Keratinocyte (primary cell): ENCODE data around the gene TCF20. TPM values are rescaled to one million over a fixed set of nuclear protein-coding genes. Genes with fewer than 3 reads are reported as not detected.

Experiments
- DNase-seq: peaks from one replicate; pipeline ENCODE4 v3.0.0-alpha.2; 2011; ENCODE audit warnings: low read depth, missing footprints, low spot score
- FAIRE-seq: peaks from 2 replicates; lab custom pipeline; 2011; peaks lifted over from hg19 to GRCh38; lab: Jason Lieb, UNC
- H2AFZ ChIP-seq: 2 replicates; pipeline ENCODE4 v1.6.0; 2012; ENCODE audit warnings: low read length, control low read depth, inconsistent platforms; ENCODE audit not compliant: control insufficient read depth
- H3K27ac ChIP-seq: 2 replicates; pipeline ENCODE4 v1.5.1; 2011; ENCODE audit warnings: low read length; ENCODE audit not compliant: control insufficient read depth, insufficient read depth
- H3K27me3 ChIP-seq: 3 replicates; pipeline ENCODE4 v1.6.0; 2011; ENCODE audit warnings: low read length; ENCODE audit not compliant: control insufficient read depth, insufficient read depth; ENCODE audit errors: extremely low read depth
- H3K36me3 ChIP-seq, 2 experiments: 2 replicates in 1 of 2; 3 replicates in 1 of 2; pipeline ENCODE4 v1.5.1; 2011; ENCODE audit warnings: low read length in 2 of 2, mild to moderate bottlenecking in 1 of 2; ENCODE audit not compliant: control insufficient read depth in 2 of 2, insufficient read depth in 2 of 2; ENCODE audit errors: extremely low read depth in 1 of 2
- H3K4me1 ChIP-seq: 3 replicates; pipeline ENCODE4 v1.5.1; 2011; ENCODE audit warnings: low read length; ENCODE audit not compliant: control insufficient read depth, insufficient read depth; ENCODE audit errors: extremely low read depth
- H3K4me2 ChIP-seq: 3 replicates; pipeline ENCODE4 v1.6.0; 2011; ENCODE audit warnings: low read depth, low read length; ENCODE audit not compliant: control insufficient read depth, insufficient read depth; ENCODE audit errors: extremely low read depth
- H3K4me3 ChIP-seq, 3 experiments: fragments of 200-600 bp in 1 of 3; sonication (generic) in 1 of 3; 2 replicates in 2 of 3; 3 replicates in 1 of 3; pipeline ENCODE4 v1.5.1; 2011 to 2016; ENCODE audit warnings: low read length in 3 of 3, mild to moderate bottlenecking in 3 of 3, control low read depth in 2 of 3, inconsistent platforms in 1 of 3, low read depth in 1 of 3, mixed read lengths in 1 of 3, mixed run types in 1 of 3, moderate library complexity in 1 of 3; ENCODE audit not compliant: control insufficient read depth in 2 of 3, insufficient read depth in 2 of 3; ENCODE audit errors: extremely low read depth in 1 of 3
- H3K79me2 ChIP-seq: 2 replicates; pipeline ENCODE4 v1.6.0; 2012; ENCODE audit warnings: low read length; ENCODE audit not compliant: control insufficient read depth, insufficient read depth
- H3K9ac ChIP-seq: 3 replicates; pipeline ENCODE4 v1.6.0; 2011; ENCODE audit warnings: low read length; ENCODE audit not compliant: control insufficient read depth, insufficient read depth; ENCODE audit errors: extremely low read depth
- H3K9me1 ChIP-seq: 3 replicates; pipeline ENCODE4 v1.6.0; 2011; ENCODE audit warnings: low read length; ENCODE audit not compliant: control insufficient read depth, insufficient read depth; ENCODE audit errors: extremely low read depth
- H3K9me3 ChIP-seq: 2 replicates; pipeline ENCODE4 v1.5.1; 2012; ENCODE audit warnings: low read depth, low read length; ENCODE audit not compliant: control insufficient read depth
- H4K20me1 ChIP-seq: 3 replicates; pipeline ENCODE4 v1.6.0; 2011; ENCODE audit warnings: low read length; ENCODE audit not compliant: control insufficient read depth, insufficient read depth; ENCODE audit errors: extremely low read depth
- EZH2 ChIP-seq: IDR thresholded peaks from one replicate; pipeline ENCODE4 v1.6.1; 2012; ENCODE audit warnings: inconsistent platforms, mild to moderate bottlenecking, low read length, moderate library complexity
- dilution Hi-C: fragments of 300-500 bp; cut with MboI; formaldehyde crosslinking; loops from one replicate; pipeline ENCODE4 v1.7.0; 2020; ENCODE audit warnings: low sequenced_read_pairs; ENCODE audit not compliant: extremely low pct_ligation_motif_present
- polyA plus RNA-seq, 5 experiments: library from polyadenylated mRNA; depleted of rRNA in 3 of 5; stranded (reverse) in 3 of 5; stranded (forward) in 1 of 5; unstranded in 1 of 5; fragments of >200 nt; gene quantifications; 1 replicate in 1 of 5; 2 replicates in 3 of 5; 3 replicates in 1 of 5; pipeline versions ENCODE4 v1.2.1 to v1.2.3, GENCODE V29; 2011 to 2012; ENCODE audit warnings: missing spikeins in 2 of 5, low read depth in 1 of 5, low replicate concordance in 1 of 5
- TF ChIP-seq, protein P1 (sequence below), 3 experiments: IDR thresholded peaks in 1 of 3; conservative IDR thresholded peaks in 1 of 3; optimal IDR thresholded peaks in 1 of 3; 2 replicates in 2 of 3; 3 replicates in 1 of 3; pipeline versions ENCODE3 to v1.5.1; 2011; ENCODE audit warnings: low read length in 3 of 3, mild to moderate bottlenecking in 3 of 3, moderate library complexity in 2 of 3, control low read depth in 1 of 3, inconsistent platforms in 1 of 3; ENCODE audit not compliant: insufficient read depth in 2 of 3; ENCODE audit errors: extremely low read depth in 1 of 3

The TCF20 gene
- polyA plus RNA-seq, 1 donor (not counting 4 experiments of a cell fraction or from before 2014, with no cell fraction given), result 23.9 TPM

DNA sequence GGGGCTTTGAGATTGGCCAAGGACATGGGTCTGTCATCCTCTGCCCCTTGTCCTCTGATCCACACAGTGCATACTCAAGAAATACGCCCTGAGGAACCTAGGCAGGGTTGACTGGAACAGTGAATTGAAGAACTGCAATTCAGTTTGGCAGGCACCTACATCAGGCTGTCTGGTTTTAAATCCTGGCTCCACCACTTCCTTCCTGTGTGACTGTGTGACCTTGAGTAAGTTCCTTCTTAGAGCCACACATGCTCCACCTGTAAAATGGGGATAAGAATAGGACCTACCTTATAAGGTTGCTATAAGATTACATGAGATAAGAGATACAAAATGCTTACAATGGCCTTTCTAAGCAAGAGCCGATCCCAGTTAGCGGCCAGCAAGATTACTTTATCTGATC, 15.8 kb upstream of the TCF20 start:
- peaks cover 19% of the 10 kb centered on the region for H3K27me3 ChIP-seq

DNA sequence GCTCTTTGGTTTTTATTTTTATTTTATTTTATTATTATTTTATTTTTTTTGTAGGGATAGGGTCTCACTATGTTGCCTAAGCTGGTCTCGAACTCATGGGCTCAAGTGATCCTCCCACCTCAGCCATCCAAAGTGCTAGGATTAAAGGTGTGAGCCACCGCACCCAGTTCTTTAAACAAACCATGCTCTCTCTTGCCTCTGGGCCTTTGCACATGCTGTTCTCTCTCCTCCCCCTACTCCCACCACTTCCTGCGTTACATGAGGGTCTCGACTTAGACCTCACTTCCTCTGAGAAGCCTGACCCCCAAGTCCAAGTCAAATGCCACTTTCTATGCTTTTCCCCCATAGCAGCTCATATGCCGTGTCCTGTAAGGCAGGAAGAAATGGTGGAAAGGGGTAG, 15.2 kb upstream of the TCF20 start:
- dilution Hi-C loops, result no loop called here
- H3K36me3 ChIP-seq, result no peaks in the 10 kb centered on the region
- H4K20me1 ChIP-seq, result no peaks in the 10 kb centered on the region
- DNase-seq (no peak), FAIRE-seq (no peak)
- TF ChIP-seq EZH2, result no peak
- TF ChIP-seq, protein P1, sequence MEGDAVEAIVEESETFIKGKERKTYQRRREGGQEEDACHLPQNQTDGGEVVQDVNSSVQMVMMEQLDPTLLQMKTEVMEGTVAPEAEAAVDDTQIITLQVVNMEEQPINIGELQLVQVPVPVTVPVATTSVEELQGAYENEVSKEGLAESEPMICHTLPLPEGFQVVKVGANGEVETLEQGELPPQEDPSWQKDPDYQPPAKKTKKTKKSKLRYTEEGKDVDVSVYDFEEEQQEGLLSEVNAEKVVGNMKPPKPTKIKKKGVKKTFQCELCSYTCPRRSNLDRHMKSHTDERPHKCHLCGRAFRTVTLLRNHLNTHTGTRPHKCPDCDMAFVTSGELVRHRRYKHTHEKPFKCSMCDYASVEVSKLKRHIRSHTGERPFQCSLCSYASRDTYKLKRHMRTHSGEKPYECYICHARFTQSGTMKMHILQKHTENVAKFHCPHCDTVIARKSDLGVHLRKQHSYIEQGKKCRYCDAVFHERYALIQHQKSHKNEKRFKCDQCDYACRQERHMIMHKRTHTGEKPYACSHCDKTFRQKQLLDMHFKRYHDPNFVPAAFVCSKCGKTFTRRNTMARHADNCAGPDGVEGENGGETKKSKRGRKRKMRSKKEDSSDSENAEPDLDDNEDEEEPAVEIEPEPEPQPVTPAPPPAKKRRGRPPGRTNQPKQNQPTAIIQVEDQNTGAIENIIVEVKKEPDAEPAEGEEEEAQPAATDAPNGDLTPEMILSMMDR (optimal IDR thresholded peaks at IDR 0.05 in 1 of 3, IDR thresholded peaks at IDR 0.05 in 1 of 3, conservative IDR thresholded peaks at IDR 0.05 in 1 of 3; ENCODE audit: extremely low read depth in 1 of 3, insufficient read depth in 2 of 3, low read length in 3 of 3), result no peak
- H3K4me1 ChIP-seq, result peaks cover 11% of the 10 kb centered on the region
- H3K27me3 ChIP-seq, result peaks cover 19% of the 10 kb centered on the region
- no peak overlapping the region for H3K4me2 ChIP-seq
- no peaks in the 10 kb centered on the region for H3K79me2 ChIP-seq
- H3K9me1 ChIP-seq, result no peaks in the 10 kb centered on the region
- H2AFZ ChIP-seq, result no peak overlapping the region
- no peak overlapping the region for H3K4me3 ChIP-seq
- no peak overlapping the region for H3K9ac ChIP-seq
- H3K9me3 ChIP-seq, result no peaks in the 10 kb centered on the region
- no peak overlapping the region for H3K27ac ChIP-seq

More for the DNA sequence above, 15.8 kb upstream of the TCF20 start:
- TF ChIP-seq, protein P1 (optimal IDR thresholded peaks at IDR 0.05 in 1 of 3, IDR thresholded peaks at IDR 0.05 in 1 of 3, conservative IDR thresholded peaks at IDR 0.05 in 1 of 3; ENCODE audit: extremely low read depth in 1 of 3, insufficient read depth in 2 of 3, low read length in 3 of 3), result no peak
- no peak for TF ChIP-seq EZH2
- Histone ChIP-seq H3K9ac (no peak overlapping the region), H3K27ac (no peak overlapping the region), H3K36me3 (no peaks in the 10 kb centered on the region), H2AFZ (no peak overlapping the region), H3K9me1 (no peaks in the 10 kb centered on the region), H3K9me3 (no peaks in the 10 kb centered on the region), H3K4me1 (peaks cover 11% of the 10 kb centered on the region), H3K79me2 (no peaks in the 10 kb centered on the region), H3K4me2 (no peak overlapping the region), H4K20me1 (no peaks in the 10 kb centered on the region), H3K4me3 (no peak overlapping the region)
- DNase-seq (no peak), FAIRE-seq (no peak)
- dilution Hi-C loops, result no loop called here
